HG02678 (cell line): ENCODE results near the gene IQCE.

Experiments used
- ATAC-seq: cut with Tn5 transposase; IDR thresholded peaks from one replicate; pipeline ENCODE4 v1.9.1; 2021; ENCODE audit warnings: mild to moderate bottlenecking, moderate library complexity; ENCODE audit not compliant: unreplicated experiment

IQCE gene

GRCh38 chr7:2558629-2559282 is at the start of gene IQCE:
TSS of gene IQCE (plus strand) at chr7:2558979. CDS start at chr7:2559182, 203 bp downstream.
- peak; percentile 60 for ATAC-seq

- ATAC-seq = no peak
These were observed 49.4 kb upstream of the IQCE start for GRCh38 chr7:2509298-2509906.

- no peak for ATAC-seq
These were observed 48.5 kb upstream of the IQCE start for GRCh38 chr7:2510130-2510776.

GRCh38 chr7:2510909-2511768 is 47.6 kb upstream of the IQCE start:
- ATAC-seq = no peak

GRCh38 chr7:2511769-2512168 is 47.0 kb upstream of the IQCE start:
- ATAC-seq = no peak

- ATAC-seq = no peak
These were observed 46.6 kb upstream of the IQCE start for GRCh38 chr7:2512179-2512661.

GRCh38 chr7:2512713-2513112 is 46.1 kb upstream of the IQCE start:
- ATAC-seq = no peak

GRCh38 chr7:2513702-2514101 is 45.1 kb upstream of the IQCE start:
- no peak for ATAC-seq

- ATAC-seq = no peak
These were observed 44.0 kb upstream of the IQCE start for GRCh38 chr7:2514473-2515423.

GRCh38 chr7:2515424-2516193 is 43.2 kb upstream of the IQCE start:
- ATAC-seq = no peak

GRCh38 chr7:2516194-2516555 is 42.6 kb upstream of the IQCE start:
- no peak for ATAC-seq

- ATAC-seq = no peak
These were observed 41.8 kb upstream of the IQCE start for GRCh38 chr7:2517026-2517425.

GRCh38 chr7:2517678-2518507 is 40.9 kb upstream of the IQCE start:
- ATAC-seq = no peak

GRCh38 chr7:2518737-2519118 is 40.1 kb upstream of the IQCE start:
- no peak for ATAC-seq

GRCh38 chr7:2519119-2519930 is 39.5 kb upstream of the IQCE start, which contains the start of gene LFNG:
TSS of gene LFNG (plus strand) at chr7:2519774. CDS start at chr7:2519862, 88 bp downstream.
- ATAC-seq = peak; percentile 91

- no peak for ATAC-seq
These were observed 38.5 kb upstream of the IQCE start for GRCh38 chr7:2520131-2520760.

GRCh38 chr7:2520761-2521290 is 38.0 kb upstream of the IQCE start:
- ATAC-seq = no peak
